Measurements from ENCODE around the gene FADS2. TPM values are rescaled to one million over a fixed set of nuclear protein-coding genes. Genes with fewer than 3 reads are reported as not detected.
A peak's percentile ranks its signal among the peaks of the same experiment; 100 is the strongest.

The FADS2 gene
- total RNA-seq, 1 donor from 2014 or later, result 315 TPM

DNA sequence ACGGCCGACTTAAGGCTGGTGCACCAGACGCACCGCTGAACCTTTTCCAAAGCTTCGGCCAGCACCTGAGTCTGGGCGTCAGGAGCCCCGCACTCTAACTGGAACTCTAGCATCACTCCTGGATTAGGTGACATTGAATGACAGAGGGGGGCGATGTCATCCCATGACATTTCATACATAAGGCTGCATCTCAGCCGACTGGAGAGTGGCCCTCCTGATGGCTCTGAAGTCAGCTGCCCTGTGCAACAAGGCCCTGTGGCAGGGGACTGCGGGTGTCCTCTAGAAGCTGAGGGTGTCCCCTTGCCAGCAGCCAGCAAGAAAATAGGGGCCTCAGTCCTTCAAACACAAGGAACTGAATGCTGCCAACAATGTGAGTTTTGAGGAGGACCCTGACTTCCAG, 73.3 kb downstream of the FADS2 start:
- DNase-seq (ENCODE audit: low spot score), result no peak
- no peaks in the 10 kb centered on the region for H3K9me3 Mint-ChIP-seq (ENCODE audit: low read depth)
- no peak overlapping the region for H3K4me3 Mint-ChIP-seq (ENCODE audit: unreplicated experiment)
- TF ChIP-seq, protein P1, sequence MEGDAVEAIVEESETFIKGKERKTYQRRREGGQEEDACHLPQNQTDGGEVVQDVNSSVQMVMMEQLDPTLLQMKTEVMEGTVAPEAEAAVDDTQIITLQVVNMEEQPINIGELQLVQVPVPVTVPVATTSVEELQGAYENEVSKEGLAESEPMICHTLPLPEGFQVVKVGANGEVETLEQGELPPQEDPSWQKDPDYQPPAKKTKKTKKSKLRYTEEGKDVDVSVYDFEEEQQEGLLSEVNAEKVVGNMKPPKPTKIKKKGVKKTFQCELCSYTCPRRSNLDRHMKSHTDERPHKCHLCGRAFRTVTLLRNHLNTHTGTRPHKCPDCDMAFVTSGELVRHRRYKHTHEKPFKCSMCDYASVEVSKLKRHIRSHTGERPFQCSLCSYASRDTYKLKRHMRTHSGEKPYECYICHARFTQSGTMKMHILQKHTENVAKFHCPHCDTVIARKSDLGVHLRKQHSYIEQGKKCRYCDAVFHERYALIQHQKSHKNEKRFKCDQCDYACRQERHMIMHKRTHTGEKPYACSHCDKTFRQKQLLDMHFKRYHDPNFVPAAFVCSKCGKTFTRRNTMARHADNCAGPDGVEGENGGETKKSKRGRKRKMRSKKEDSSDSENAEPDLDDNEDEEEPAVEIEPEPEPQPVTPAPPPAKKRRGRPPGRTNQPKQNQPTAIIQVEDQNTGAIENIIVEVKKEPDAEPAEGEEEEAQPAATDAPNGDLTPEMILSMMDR (IDR thresholded peaks at IDR 0.05), result peak; percentile 12
- H3K27me3 Mint-ChIP-seq (ENCODE audit: low read depth), result no peaks in the 10 kb centered on the region
- peaks cover 9% of the 10 kb centered on the region for H3K36me3 Mint-ChIP-seq (ENCODE audit: low read depth)
- H3K4me1 Mint-ChIP-seq (ENCODE audit: low read depth), result peaks cover 4% of the 10 kb centered on the region
- no peak overlapping the region for H3K27ac Mint-ChIP-seq (ENCODE audit: unreplicated experiment)

DNA sequence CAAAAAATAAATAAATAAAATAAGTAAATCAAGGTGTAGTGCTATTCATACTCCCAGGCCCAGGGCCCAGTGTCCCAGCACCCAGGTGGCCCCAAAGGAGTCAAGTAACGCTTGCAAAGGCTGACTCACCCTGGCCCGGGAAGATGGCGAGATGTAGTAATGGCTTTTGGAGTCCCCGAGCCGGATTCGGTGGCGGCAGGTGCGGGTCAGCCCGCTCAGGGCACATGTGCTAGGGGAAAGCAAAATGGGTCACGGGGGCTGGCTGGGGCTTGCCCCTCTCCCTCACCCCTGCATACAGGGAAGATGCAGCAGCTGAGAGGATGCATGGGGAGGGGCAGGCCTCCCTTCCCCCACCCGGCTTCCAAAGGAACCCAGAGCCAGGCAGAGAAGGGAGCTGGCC, 74.2 kb downstream of the FADS2 start:
- Mint-ChIP-seq H3K9me3 (ENCODE audit: low read depth) (no peaks in the 10 kb centered on the region), H3K27ac (ENCODE audit: unreplicated experiment) (no peak overlapping the region), H3K4me1 (ENCODE audit: low read depth) (peaks cover 4% of the 10 kb centered on the region), H3K4me3 (ENCODE audit: unreplicated experiment) (no peak overlapping the region), H3K27me3 (ENCODE audit: low read depth) (no peaks in the 10 kb centered on the region), H3K36me3 (ENCODE audit: low read depth) (peaks cover 11% of the 10 kb centered on the region)
- DNase-seq (ENCODE audit: low spot score), result no peak
- TF ChIP-seq, protein P1 (IDR thresholded peaks at IDR 0.05), result no peak

DNA sequence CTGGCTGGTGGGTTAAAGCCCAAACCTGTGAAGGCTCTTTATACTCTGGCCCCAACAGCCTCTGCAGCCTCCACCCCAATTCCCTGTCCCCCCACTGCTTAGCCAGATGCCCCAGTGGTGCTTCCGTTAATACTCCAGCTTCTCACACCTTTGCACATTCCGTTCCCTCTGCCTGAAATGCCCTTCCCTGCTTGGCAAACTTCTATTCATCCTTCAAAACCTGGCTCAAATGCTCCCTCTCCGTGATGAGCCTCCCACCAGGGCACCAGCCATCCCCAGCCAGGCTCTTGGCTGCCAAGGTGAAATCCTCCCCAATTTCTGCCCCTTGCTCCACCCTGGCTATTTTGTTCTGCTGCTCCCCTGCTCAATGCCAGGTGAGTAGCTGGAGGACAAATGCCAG, 75.7 kb downstream of the FADS2 start:
- TF ChIP-seq, protein P1 (IDR thresholded peaks at IDR 0.05), result no peak
- Mint-ChIP-seq H3K36me3 (ENCODE audit: low read depth) (peaks cover 15% of the 10 kb centered on the region), H3K27me3 (ENCODE audit: low read depth) (no peaks in the 10 kb centered on the region), H3K9me3 (ENCODE audit: low read depth) (no peaks in the 10 kb centered on the region), H3K4me3 (ENCODE audit: unreplicated experiment) (no peak overlapping the region), H3K27ac (ENCODE audit: unreplicated experiment) (no peak overlapping the region), H3K4me1 (ENCODE audit: low read depth) (peaks cover 4% of the 10 kb centered on the region)
- no peak for DNase-seq (ENCODE audit: low spot score)

DNA sequence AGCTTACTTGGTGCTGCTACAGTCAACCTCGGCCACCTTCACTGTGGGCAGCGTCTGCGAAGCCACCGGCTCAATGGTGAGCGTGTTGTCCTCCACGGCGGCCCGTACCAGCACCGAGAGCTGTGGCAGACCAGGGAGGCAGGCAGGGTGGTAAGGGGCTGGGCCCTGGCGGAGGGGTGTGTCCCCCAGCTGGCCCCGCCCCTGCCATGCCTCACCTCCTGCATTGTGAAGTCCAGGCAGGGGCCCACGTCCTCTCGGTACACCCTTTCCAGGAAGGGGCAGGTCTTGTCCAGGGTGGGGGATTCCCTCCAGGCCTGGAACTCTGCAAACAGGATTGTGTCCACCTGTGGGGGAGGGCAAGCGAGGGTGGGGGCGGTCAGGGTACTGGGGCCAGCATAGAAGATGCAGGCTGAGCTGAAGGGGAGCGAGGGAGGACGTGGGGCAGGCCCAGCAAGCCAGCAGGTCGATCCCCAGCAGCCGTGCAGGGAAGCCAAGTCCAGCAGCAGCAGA, 76.5 kb downstream of the FADS2 start:
- no peaks in the 10 kb centered on the region for H3K9me3 Mint-ChIP-seq (ENCODE audit: low read depth)
- H3K36me3 Mint-ChIP-seq (ENCODE audit: low read depth), result peaks cover 15% of the 10 kb centered on the region
- H3K4me1 Mint-ChIP-seq (ENCODE audit: low read depth), result no peaks in the 10 kb centered on the region
- DNase-seq (ENCODE audit: low spot score), result no peak
- no peak overlapping the region for H3K27ac Mint-ChIP-seq (ENCODE audit: unreplicated experiment)
- no peak overlapping the region for H3K4me3 Mint-ChIP-seq (ENCODE audit: unreplicated experiment)
- no peaks in the 10 kb centered on the region for H3K27me3 Mint-ChIP-seq (ENCODE audit: low read depth)
- TF ChIP-seq, protein P1 (IDR thresholded peaks at IDR 0.05), result no peak

DNA sequence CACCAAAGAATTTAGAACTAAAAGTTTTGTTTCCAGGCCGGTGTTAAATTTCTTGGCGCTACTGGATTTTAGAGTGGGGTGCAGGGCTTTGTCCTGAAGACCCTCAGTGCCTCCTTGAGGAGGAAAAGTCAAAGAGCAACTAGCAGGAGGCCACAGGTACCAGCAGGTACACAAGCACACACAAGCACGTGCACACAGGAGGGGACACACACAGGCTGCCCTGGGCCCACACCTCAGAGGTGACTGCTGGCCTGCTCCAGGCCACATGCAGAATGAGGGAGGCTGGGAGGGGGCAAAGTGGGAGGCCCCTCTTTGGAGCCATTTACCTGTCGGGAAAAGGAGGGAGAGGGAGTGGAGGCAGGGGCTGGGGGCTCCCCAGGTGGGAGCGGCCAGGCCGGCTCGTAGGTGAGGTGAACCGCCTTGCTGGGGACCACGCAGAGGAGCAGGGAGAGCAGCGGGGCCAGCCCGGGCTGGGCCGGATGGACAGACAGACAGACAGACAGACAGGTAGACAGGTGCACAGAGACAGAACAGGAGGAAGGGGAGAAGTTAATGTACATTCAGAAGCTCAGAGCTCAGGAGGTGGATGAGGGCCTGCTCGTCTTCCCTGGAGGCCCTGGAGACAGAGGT, 77.1 kb downstream of the FADS2 start:
- no peak for DNase-seq (ENCODE audit: low spot score)
- Mint-ChIP-seq H3K9me3 (ENCODE audit: low read depth) (no peaks in the 10 kb centered on the region), H3K27ac (ENCODE audit: unreplicated experiment) (no peak overlapping the region), H3K4me3 (ENCODE audit: unreplicated experiment) (no peak overlapping the region), H3K27me3 (ENCODE audit: low read depth) (no peaks in the 10 kb centered on the region), H3K4me1 (ENCODE audit: low read depth) (no peaks in the 10 kb centered on the region), H3K36me3 (ENCODE audit: low read depth) (peaks cover 15% of the 10 kb centered on the region)
- TF ChIP-seq, protein P1 (IDR thresholded peaks at IDR 0.05), result no peak

All from chondrocyte (in vitro differentiated cells).